Activated CD4-positive, alpha-beta T cell treated with anti-CD3 and anti-CD28 coated beads for 1 hour (primary cell): ENCODE results near the gene TM7SF3.

Experiments
- DNase-seq: peaks from one replicate; pipeline ENCODE4 v3.0.0-alpha.2; 2020

Gene TM7SF3

DNA sequence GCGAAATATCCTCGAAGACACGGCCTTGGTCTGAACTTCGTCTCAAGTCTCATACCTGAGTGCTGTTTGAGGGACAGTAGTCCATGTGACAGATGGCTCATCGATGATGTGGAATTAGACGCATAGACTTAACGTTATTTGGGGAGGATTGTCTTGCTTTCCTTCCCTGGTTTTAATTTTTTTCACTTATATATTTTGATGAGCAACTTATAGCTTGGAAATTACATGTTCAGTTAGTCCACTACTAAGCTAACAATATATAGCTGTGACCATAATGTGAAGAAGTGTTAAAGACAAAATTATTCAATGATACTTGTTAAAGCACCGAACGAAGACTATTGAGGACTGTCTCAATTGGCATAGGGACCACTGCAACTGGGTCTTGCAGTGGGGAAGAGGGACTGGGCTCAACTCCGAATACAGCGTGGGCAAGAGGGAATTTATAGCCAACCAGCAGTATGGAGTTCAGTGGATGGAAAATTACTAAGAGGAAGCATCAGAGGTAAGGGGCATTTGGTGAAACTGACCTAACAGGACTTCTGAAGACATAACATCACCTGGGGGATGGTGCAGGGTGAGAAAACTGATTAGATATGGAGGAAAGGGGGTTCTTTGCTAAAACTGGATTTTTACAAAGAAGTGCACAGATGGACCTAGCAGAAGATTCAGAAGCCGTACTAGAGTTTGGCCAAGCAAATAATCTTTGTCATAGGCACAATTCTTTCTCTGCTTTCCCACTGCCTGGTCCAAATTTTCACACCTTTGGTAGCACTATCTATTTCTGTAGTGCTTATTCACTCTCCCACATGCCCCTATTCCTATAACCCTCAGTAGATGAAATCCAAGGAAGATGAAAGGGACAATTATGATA is 910 bp upstream of the TM7SF3 start:
- no peak for DNase-seq

DNA sequence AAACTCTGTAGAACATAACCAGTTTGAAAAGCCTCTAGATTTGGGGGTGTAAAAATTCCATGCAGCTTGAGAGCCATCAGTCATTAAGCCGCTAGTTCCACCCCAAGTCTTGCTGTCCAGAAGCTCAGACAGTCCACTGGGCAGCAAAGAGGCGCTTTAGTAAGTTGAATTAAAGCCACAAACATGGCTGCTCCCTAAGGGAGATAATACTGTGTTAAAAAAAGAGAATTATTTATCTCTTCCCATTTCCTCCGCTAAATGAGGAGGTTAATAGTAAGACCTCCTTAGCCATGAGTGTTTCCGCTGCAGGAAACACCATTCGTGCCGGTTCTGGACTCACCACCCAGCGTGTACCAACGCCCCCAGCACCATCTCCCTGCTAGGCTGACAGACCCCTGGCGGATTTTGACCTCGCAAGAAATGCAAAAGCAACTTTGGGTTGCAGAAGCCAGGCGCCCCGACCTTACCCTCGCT is 536 bp downstream of the TM7SF3 start:
- DNase-seq = no peak

DNA sequence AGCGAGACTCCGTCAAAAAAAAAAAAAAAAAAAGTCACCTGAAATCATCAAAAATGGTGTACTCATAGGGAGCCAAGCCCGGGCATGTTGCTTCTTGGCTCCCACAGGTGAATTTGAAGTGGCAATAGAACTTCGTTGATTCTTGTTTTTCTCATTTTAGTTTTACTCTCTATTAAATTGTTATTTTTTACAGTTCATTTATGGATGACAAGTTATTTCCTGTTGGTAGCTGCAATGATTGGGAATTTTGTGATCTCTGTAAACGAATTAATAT is 1.3 kb downstream of the TM7SF3 start:
- no peak for DNase-seq

DNA sequence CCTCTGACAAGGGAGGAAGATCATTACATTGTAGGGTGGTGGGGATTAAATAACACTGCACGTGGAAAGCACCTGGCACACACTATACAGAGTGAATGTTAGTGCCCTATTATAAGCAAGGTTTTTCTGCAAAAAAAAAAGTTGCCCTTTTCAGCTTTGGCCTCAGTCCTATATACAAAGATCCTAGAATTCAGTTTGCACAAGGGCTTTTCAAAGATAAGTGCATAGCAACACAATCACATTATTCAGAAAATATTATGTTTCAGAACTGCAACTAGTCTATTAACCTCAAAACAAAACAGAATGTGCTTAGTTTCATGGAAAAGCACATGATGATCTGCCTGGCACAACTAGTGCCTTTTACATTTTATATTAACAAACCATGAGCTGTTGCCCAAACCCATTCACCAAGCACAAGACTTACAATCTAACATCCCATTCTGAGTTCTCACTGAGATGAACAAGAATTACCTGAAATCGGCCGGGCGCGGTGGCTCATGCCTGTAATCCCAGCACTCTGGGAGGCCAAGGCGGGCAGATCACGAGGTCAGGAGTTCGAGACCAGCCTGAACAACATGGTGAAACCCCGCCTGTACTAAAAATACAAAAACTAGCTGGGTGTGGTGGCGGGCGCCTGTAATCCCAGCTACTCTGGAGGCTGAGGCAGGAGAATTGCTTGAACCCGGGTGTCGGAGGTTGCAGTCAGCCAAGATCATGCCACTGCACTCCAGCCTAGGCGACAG is 1.8 kb downstream of the TM7SF3 start:
- DNase-seq = no peak

DNA sequence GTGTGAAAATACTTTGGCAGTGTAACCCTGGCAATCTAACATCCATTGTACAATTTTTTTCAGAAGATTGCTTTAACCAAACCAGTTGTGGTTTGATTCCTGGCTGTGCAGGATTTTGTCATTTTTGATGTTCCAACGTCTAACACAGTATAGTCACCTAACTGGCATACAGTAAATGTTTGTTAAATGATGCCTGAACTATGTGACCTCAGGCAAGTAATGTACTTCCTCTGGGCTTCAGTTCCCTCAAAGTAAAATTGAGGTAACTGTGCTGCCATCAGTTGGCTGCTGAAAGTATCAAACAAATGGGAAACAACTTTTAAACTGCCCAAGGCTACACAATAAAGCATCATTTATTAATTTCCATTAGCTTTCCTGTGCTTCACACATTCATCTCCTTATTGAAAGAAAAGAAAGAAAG is 4.3 kb downstream of the TM7SF3 start:
- no peak for DNase-seq

DNA sequence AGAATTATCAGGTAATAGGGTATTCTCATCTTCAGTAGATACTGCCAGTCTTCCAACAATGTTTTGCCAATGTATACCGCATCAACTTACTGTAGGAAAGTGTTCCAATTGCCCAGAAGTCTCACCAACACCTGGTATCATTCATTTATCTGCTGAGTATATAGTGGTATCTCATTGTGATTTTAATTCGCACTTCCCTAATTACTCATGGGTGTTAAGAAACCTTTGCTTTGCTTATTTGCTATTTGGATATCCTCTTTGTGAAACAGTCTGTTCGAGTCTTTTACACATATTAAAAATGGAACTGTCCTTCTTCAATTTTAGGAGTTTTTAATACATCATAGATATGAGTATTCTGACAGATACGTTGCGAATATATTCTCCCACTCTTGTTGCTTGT is 6.1 kb downstream of the TM7SF3 start:
- DNase-seq = no peak

DNA sequence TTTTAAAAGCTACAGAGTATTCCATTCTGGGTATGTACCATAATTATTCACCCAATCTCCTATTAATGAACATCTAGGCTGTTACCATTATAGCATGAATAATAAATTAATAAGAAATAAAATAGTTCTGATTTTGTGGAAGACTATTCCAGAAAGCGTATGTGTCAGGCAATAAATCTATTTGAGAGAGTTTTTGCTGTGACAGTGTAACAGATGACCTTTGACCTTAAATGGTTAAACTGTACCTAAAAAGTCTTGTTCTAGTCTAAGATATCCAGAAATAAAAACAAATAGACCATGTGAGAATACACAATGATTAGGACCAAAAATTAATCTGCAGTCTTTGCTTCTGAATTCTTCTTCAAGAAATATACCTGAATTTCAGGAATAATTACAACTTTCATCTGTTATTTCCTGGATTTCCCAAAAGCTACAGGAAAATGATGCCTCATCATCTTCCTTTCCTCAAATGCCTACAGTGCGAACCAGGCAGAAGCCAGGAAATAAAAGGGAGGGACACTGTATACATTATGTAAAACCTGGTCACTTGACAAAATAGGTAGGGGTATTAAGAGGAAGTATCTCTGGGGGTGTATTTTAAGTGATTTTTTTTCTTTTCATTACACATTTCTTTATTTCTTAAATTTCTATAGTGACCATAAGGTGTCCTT is 7.3 kb downstream of the TM7SF3 start:
- DNase-seq = no peak

DNA sequence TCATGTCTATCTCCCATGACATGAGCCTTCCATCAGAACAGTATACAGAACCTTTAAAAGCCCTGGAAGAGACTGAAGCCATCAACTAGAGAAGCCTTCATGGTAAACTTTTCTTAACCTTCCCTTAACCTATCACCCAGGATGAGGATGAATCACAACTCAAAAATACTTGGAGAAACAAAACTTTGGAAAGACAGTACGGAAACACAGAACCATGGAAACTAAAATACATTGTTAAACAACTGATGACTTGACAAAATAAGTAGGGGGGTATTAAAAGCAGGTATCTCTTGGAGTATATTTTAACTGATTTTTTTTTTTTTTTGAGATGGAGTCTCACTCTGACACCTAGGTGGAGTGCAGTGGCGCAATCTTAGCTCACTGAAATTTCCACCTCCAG is 8.7 kb downstream of the TM7SF3 start:
- no peak for DNase-seq

DNA sequence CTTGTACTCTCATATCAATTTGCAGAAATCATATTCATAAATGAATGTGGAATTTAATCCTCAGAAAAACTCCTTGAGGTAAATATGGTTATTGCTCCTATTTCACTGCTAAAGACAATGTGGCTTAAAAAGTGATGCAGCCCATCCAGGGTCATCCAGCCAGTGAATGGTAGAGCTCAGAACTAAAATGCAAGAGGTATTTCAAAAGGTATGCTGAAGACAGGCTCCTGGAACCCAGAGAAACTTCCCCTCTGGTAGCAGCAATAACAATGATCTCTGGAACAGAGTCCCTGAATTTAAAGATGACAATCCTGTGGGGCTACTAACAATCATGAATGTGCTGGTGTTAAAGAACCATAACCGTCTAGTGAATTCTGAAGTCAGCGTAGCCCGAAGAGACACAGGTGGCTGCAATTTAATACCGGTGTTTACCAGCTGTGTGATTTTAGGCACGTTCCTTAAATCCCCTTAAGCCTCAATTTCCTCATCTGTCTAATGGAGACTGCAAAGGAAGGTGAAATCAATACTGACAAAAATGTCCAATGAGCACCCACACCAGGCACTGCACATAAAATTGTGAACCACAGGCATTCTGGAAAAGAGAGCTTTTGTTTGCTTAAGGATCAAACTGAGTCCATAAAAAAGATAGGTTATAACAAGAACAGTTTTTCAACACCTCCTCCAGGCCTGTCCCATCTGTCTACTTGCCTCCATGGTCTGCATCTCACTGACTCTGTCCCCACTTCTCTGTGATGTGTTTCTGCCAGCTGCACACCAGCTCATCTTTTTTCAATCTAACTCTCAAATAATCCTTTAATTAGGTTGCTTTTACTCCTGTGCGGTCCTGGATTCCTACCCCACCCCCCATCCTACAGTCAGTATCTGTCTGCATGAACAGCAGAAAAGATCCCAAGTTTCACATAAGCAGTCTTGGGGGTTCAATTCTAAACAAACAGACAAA is 10.5 kb downstream of the TM7SF3 start:
- DNase-seq = no peak

DNA sequence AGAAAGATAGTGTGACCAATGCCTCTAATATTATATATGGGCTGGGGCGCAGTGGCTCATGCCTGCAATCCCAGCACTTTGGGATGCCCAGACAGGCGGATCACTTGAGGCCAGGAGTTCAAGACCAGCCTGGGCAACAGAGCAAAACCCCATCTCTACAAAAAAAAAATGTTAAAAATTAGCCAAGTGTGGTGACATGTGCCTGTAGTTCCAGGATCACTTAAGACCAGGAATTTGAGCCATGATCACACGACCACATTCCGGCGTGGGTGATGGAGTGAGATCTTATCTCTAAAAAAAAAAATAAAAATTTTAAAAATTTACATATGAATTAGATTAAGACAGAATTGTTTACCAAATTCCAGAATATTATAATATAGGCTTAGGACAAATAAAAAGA is 12.0 kb downstream of the TM7SF3 start:
- DNase-seq = no peak

DNA sequence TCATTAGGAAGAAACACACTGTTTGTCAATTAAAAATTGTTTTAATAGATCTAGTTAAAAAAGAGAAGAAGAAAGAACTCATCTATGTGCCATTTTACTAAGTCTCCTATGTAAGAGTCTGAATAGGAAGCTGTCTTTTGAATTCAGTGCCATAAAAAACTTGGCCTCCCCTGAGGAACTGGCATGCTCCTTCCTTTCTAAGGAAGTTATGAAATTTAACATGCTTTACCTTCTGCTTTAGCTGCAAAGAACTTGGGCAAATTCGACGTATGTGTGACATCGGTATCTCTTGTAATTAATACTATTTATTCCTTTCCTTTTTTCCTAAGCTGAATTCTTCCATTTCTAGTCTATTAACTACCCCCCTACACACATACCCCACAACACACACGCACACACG is 12.5 kb downstream of the TM7SF3 start:
- no peak for DNase-seq

DNA sequence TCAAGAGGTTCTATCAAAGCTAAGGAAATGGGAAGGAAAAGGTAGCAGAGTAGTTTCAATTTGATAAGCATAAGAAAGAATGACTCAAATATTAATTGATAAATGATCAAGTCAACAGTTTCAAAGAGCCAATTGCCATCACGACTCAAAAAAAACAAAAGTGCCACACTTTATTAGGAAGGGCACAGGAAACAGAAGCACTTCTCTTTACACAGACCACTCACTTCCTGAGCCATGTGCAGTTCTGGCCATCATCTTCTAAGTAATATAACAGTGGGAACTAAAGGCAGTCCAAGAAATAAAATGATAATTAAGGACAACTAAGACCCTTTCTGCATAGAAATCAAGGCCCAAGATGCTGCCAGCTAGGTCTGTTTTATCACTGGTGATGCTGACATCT is 13.2 kb downstream of the TM7SF3 start:
- DNase-seq = no peak

DNA sequence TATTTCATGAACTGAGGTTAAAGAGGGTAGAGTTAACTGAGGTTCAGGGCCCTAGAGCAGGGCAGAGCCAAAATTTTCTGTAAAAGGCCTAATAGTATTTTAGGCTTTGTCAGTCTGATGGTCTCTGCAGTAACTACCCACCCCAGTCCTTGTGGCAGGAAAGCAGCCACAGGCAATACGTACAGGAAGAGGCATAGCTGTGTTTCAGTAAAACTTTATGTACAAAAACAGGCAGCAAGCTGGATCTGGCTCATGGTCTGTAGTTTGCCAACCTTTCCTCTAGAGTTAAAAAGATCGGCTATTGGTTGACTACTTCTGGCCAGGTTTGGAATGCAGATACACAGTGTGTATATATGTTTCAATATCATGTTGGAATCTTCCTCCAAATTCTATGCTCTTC is 17.2 kb downstream of the TM7SF3 start:
- DNase-seq = no peak

DNA sequence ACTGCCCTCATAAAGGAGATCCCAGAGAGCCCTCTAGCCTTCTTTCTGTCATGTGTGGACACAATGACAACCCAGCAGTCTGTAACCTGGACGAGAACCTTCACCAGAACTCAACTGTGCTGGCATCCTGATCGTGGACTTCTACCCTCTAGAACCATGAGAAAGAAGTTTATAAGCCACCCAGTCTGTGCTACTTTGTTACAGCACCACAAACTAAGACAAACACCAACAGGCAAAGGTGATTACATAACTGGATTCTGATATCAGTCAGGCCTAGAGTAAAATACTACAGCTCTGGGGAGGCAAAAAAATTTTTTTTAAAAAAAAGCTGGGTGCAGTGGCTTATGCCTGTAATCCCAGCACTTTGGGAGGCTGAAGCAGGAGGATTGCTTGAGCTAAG is 18.5 kb downstream of the TM7SF3 start:
- no peak for DNase-seq

DNA sequence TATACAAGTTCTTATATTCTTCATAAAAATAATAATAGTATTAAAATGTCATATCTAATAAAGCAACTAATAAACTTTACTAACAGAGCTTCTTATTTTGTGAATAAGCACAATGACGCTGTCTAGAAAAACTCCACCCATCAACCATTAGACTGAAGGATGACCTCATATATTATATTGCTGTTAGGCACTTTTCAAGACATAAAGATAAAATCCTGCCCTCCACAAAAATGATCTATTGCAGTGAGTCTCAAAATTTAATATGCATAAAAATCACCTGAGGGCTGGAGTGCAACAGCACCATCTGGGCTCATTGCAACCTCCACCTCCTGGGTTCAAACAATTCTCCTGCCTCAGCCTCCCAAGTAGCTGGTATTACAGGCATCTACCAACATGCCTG is 20.1 kb downstream of the TM7SF3 start:
- DNase-seq = no peak

DNA sequence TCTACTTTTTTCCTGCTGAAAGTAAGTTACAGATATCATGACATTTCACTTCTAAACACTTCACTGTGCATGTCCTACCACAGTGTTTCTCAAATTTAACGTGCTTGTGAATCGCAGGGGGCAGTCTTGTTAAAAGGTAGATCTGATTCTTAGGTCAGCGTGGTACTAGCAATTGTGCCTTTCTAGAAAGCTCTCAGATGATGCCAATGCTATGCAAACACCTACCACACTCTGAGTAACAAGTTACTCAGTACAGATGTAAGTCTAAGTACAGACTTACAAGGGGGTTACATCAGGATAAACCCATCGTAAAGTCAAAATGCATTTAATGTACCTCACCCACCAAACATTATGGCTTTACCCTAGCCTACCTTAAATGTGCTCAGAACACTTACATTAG is 22.4 kb downstream of the TM7SF3 start:
- DNase-seq = no peak

DNA sequence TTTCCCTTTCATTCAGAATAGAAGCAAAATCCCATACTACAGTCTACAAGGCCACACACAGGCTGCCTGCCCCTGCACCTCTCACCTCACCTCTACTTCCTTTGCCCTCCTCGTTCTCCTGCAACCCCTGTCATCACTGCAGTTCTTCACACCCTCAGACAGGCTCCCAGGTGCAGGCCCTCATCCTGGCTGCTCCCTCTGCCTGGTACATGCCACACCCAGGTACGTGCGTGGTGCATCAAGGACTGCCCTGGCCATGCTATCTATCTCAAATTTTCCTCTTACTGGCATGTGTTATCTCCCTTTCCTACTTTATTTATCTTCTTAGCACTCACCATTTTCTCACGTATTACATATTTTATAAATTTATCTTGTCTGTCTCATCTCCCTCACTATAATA is 24.3 kb downstream of the TM7SF3 start:
- no peak for DNase-seq

DNA sequence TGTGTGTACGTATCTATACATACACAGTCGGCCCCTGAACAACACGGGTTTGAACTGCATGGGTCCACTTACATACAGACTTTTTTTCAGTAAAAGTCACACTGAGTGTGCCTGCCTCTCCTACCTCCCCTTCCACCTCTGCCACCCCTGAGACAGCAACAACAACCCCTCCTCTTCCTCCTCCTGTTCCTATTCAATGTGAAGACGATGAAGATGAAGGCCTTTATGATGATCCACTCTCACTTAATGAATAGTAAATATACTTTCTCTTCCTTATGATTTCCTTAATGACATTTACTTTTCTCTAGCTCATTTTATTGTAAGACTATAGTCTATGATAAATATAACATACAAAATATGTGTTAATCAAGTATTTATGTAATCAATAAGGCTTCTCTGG is 25.5 kb downstream of the TM7SF3 start:
- no peak for DNase-seq

DNA sequence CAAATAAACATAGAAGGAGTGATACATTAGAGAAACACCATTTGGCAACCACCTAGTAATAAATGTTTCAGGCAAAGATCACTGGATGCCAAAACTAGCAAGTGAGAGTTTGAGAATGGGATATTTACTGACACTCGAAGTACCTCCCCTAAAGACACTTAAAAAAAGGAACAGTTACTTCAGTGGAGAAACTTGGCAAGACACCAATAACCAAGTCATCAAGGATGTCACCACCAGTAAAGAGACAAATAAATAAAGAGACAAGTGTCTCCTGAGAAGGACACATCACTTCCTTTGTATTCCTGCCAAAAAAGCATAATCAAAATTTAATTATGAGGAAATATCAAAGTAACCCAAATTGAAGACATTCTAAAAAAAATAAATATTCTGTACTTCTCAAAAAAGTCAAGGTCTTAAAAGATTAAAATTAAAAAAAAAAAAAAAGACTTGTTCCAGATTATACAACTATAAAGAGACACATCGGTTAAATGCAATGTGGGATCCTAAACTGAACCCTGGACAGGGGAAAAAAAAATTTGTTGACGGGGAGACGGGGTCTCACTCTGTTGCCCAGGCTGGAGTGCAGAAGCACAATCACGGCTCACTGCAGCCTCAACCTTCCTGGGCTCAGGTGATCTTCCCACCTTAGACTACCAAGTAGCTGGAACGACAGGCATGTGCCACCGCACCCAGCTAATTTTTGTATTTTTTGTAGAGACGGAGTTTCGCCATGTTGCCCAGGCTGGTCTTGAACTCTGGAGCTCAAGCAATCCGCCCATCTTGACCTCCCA is 26.4 kb downstream of the TM7SF3 start:
- DNase-seq = no peak

DNA sequence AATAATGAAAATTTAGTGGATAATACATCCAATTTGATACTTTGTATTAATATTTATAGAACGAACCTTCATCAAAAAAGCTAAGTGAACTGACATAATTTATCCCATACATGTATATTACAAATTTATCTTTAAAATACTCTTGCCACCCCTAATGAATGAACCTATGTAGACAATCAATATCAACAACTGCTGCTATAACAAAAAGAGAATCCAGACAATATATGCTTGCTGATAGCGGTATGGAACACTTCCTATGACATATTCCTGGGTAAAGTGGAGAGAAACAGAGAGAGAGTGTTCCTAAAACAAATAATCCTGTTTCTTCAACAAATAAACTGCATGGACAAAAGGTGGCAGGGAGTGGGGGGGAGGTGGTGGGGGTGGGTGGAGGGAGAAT is 31.3 kb downstream of the TM7SF3 start:
- DNase-seq = no peak

DNA sequence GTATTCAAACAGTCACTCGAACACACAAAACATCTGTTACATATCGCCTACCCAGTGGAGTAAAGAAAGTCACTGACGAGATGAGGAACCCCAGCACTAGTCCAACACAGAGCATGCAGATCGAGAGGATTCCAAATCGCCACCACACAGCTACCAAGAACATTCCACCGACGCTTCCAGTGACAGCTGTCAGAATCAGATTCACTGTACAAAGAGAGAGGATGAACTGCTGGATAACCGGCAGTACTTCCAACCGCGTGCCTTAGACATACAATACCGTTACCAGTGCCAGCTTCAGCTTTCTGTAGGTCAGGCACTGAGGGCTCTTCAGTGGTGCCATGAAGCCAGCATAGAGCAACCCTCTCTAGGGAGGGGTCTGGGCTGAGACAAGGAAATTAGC is 34.5 kb downstream of the TM7SF3 start:
- no peak for DNase-seq

DNA sequence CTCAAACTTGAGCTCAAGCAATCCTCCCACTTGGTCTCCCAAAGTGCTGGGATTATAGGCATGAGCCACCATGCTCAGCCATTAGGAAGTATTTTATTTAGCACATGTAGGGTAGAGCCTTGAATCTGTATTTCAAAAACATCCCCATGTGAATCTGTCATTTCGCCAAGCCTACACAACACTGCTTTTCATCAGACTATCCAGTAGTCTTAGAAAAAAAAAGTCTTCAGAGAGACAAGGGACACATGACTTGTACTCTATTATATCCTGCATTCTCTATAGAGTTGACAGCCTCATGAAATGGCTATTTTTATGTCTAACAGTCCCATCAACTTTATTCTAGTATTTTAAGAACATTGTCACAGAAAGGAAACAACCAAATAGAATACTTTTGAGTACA is 35.4 kb downstream of the TM7SF3 start:
- DNase-seq = no peak
